Activated CD4-positive, CD25-positive, alpha-beta regulatory T cell treated with anti-CD3 and anti-CD28 coated beads, Interleukin-2, amount 50 U/mL, for 16 hours (primary cell): ENCODE measurements around the gene HDGFL3.

ENCODE experiments used
- DNase-seq: peaks from one replicate; pipeline ENCODE4 v3.0.0-alpha.2; 2020; ENCODE audit warnings: low read depth, low spot score

HDGFL3 gene

DNA sequence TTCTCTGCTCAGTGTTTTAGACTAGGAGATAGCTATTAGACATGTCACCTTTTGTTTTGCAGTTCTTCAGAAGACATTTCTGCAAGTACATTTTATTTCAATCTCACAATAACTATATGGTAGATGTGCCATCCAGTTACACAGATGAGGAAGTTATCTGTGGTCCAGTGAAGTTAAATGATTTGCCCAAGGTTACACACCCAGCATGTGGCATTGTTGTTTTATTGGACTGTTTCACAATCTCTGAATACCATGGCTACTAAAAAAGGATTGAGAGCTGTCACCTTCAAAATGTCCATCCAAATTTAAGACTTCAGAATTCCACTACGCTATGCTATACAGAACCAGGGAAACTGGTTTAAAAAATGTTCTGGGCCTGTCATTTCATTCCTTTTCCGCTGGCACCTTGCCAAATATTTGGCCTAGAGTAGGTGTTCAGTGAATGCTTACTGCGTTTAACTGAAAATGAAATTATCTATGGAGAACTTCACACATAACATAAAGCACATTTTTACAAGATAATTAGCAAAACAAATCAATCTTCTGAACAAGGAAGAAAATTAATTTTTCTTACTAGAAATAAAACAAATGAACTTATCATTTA lies 80.0 kb downstream of the HDGFL3 start:
- no peak for DNase-seq

DNA sequence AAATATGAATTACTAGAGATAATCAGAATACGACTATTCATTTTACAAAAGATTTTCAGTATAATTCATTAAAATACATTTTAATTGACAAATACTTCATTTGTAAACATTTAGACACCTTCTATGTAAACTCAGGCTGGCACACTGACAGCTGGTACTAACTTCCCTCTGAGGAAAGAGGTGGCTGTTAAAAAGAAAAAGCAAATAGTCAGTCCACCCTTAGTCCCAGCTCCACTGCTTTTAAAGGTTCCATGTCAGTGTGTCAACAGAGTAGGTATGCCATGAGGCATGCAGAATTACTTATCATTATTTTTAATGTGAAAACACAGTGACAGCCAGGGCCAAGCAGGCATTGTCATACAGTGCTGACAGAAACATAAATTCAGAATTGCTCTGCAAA lies 84.1 kb downstream of the HDGFL3 start:
- DNase-seq: no peak

DNA sequence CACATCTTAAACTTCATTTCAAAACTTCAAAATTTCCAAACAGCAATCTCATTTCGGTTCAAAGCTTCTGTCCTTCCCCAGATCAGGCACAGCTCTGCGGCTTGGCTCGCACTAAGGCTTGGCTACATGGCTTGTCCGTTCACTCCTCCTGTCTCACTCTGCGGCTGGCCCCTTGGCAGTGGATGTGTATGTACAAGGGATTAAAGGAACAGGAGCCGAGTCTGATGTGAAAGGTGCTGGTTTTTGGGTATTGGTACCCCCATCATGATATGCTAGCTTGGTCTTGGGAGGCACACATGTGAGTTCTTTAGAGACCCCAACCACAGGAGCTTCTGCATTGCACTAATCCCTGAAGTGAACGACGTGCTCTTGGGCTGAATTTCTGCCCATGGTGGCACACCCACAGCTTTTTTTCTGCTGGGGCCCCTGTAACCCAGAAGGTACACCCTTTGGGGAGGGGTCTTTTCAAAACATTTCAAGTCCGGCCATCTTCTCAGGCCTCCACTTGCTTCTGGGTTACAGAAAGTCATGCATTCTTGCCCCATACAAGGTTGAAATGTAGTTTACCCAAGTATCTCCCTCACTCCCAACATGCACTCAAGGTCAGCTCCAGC lies 87.5 kb downstream of the HDGFL3 start:
- no peak for DNase-seq

DNA sequence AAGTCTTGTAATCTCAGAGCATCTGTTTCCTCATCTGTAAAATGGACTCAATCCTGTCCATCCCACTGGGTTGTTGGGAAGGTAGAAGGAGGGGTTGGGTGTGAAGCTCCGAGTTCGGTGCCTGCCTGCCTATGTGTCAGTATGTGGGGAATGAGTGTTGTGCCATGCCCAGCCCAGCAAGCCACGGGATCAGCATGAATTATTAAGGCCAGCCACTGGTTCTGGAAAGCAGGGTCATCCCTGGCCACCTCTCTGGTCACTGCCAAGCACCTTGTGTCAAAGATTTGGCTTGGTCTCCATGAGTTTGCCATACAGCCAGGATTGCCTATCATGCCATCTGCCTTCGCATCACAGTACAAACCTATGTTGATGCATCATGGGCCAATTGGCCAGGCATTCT lies 88.7 kb downstream of the HDGFL3 start:
- DNase-seq: no peak

DNA sequence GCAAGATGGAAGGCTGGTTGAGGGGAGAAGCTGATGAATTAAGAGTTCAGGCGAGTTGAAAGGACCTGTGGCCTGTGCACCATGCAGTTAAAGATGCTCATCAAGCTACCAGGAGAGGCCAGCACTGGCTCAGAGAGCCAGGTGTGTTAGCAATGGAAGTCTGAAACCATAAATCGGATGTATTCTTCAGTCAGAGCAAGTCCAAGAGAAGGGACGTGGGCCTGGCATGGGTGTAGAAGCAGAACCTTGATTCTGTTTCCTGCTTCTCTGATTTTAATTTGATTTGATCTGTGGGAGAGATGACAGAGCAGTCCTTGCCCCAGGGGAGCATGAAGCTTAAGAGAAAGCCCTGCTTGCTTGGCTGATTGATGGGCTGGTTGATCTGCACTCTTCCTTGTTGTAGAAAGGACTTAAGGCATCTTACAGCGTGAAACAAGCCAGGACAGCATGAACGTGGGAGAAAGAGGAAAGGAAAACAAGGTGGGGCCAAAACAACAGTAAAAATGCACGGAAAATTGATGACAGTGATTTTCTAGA lies 89.3 kb downstream of the HDGFL3 start:
- DNase-seq: no peak

DNA sequence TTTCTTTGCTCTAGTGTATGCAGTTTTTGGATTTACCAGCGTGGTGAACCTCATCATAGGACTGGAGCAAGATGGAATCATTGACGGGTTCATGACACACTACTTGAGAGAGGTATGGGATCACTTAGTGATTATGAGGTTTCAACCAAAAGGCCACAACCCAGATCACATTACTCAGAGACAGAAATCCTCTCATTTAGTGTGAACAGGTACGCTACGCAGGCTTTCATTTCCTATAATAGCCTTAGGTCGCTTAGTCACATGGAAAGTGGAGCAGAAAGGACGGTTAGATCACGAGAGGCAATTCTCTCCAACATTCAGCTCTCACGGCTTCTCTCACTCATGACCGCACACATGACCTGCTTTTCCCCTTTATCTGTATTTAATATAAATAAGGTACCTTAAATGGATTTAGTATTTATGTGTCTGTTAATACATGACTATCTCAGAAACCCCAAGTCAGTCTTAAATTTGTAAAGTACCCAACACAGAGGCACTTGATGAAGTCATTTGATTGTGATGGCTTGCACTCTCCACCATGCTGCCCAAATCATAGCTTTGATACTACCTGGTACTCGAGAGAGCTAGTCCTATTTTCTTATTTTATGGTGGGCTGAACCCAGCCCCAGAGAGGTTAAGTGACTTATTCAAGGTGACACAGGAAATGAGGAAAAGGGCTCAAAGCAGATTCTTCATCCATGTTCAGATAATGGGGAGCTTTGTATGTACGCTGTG lies 91.6 kb downstream of the HDGFL3 start:
- DNase-seq: no peak

DNA sequence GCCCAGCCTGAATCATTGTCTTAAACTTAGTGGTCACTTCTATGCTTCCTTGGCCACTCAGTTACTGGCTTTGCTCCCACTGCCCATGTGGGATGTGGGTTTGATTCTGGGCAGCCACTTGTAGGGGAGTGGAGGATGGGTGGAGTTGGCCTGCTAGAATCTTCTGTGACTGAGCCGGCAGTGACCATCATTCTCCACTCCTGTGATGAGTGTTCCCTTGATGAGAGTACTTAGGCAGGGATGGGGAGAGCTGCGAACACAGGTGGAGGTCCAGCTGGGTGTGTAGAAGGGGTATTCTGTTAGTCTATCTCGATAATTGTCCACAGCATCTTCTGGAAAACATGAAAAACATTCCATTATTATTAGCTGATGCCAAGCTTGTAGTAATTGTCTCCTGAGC lies 92.2 kb downstream of the HDGFL3 start:
- no peak for DNase-seq

DNA sequence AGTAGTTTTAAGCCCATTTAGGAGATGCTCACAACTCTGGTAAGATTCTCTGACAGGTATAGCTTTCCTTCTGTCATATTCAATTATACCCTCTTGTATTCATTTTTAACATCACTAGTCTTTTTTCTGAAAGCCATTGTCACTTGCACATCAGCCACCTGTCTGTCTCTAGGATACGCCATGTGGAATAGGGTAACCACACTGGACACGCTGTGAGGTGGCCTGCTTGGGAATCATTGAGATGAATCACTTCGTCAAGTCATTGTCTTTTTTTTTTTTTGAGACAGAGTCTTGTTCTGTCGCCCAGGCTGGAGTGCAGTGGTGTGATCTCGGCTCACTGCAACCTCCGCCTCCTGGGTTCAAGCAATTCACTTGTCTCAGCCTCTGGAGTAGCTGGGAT lies 92.8 kb downstream of the HDGFL3 start:
- no peak for DNase-seq

DNA sequence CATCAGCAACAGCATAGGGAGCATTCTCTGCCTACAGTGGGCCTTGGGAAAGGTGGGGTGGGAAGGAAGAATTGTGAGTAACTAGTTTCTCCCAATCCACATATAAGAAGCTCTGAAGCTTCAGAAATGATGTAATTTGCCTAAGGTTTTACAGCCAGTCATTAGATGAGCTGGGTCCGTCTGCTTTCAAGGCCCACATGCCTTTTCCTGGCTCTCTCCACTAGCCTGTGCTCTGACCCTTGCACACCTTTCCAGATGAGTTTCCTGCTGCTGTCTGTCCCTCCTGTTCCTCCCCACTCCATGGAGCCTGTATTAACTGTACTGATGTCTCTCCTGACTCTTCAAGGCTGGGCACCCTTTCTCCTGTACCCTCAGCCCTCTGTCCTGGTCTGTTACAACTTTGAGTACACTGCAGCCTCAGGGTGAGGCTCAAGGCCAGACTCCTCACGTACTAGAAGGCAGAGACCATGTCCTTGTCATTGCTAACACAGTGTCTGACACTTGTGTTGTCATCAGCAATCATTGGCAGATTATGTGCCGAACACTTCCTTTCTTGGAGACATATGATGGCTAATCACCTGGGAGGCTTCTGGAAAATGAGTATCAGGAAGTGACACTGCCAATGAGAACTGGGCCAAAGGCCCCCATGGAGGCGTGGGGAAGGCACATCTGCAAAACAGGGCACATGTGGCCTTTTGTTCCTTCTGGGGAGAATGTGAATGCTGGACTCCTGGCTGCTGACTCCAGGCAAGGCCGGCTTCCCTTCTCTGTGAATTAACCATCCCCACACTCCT lies 93.5 kb downstream of the HDGFL3 start:
- DNase-seq: no peak

DNA sequence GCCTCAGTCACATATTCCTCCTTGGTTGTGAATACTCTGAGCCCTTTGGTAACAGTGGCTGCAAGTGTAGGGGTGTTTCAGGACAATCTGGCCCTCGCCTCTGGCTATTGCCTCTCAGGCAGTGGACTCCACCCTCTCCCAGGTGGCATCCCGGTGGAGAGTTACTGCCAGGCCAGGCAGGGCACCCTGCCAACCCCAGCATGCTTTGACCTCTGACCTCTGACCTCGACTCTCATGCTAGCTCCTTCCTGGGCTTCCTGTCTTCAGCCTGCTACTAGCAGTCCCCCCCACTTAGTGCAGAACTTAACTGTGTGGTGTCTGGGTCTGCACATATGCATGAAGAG lies 94.7 kb downstream of the HDGFL3 start:
- DNase-seq: no peak

DNA sequence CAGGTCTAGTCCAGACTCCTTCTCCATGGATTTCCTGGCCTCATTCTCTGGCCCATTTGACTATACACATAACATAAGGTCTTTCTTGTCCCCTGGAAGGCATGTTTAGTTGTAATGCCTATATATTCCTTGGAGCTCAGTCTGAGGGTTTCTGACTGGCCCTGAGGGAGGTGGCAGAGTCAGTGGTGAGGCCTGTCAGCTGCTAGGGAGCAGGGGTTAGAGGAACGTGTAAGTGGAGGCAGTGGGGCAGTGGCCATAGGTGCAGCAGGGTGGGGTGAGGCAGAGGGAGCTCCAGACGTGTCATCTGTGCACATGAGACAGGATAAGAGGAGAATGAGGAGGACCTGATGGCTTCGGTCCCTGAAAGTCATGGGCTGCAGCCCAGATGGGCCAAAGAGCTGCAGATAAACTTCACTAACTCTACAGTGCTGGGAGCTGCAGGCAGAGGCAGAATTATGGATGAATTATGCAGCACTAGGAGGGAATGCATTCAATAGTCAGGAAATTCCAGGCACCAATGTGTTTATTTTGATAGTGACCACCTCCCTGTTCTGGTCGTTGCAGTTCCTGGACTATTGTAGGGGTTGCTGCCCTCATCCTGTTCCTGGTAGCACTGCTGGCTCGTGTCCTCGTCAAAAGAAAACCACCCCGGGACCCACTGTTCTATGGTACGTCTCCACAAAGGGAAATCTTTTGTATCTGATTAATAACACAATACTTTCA lies 95.2 kb downstream of the HDGFL3 start:
- no peak for DNase-seq

DNA sequence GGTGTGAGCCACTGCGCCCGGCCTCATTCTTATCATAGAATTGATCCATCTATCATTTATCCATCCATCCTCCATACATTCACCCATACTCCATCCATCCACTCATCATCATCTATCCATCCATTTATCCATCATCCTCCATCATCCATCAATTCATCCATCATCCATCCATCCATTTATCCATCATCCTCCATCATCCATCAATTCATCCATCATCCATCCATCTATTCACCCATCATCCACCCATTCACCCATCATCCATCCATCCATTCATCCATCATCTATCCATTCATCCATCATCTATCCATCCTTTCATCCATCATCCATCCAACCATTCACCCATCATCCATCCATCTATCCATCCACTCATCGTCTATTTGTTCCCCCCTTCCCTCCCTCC lies 96.5 kb downstream of the HDGFL3 start:
- no peak for DNase-seq

DNA sequence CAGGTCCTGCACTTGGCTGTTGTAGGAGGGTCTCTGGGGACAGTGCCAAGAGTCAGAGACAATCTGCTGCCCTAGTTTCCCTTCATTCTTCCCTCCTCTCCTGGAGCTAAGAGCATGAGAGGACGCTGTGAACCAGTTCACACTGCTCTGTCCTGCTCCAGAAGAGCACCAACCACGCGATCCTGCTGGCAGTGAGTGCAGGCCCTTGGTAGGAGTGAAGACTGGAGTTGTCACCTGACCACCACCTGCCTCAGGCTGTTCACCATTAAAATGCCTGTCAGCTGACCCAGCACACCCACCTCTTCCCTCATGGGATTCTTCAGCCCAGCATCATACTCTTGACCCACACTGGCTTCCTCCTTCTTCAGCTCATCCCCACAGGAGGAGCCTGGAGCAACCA lies 97.2 kb downstream of the HDGFL3 start:
- DNase-seq: no peak

DNA sequence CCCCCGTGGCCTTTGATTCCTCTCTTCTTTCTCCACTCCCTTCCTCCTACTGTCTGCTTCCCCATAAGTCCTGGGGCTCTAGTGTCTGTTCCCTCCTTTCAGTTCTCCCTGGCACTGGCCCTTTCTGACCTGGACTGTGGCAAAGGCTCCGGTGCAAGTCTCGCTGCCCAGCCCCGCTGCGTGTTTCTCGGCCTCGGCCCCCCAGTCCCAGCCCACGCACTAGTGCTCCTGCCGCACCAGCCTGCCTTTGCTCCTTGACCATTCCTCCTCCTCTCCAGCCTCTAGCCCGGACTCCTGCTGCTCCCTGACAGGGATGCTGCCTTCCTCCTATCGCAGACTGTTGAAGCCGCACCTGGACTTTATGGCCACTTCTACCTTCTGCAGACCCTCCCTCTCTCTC lies 98.1 kb downstream of the HDGFL3 start:
- DNase-seq: no peak

DNA sequence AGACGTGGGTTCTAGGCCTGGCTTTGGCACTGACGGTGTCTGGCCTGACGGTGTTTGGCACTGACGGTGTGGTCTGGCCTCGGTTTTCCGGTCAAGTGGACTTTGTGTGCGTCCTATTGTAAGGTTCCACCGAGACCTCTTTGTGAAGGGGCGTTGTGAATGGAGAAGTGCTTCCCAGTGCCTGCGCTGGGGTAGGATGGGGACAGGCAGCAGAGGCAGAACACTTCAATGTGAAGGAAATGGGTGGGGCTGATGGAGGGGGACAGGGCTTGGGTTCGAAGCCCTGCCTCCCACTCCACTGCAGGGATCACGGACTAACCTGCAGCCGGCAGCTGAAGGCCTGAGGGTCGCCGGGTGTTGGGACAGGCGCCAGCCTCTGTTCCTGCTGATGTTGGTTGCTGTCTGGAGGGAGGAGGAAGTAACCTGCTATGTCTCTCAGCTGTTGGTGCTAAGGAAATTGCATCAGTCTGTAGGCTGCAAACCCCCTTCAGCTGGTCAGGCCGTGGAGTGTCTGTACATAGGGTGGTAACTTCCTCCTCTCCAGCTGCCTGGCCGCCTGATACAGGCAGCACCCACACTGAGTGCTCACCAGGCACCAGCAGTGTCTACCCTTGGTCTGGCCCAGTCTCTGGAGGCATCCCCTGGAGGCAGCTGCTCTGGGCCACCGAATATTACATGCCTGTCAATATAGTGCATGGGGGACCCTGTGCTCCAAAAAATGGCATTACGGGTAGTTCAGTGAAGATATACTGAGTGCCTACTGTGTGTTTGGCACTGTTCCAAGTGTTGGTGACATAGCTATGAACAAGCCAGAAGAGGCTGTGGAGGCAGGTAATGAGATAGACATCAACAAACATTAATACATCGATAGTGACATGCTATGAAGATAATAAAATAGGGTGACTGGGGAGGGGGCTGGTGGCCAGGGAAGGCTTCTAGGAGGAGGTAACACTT lies 99.1 kb downstream of the HDGFL3 start:
- no peak for DNase-seq

DNA sequence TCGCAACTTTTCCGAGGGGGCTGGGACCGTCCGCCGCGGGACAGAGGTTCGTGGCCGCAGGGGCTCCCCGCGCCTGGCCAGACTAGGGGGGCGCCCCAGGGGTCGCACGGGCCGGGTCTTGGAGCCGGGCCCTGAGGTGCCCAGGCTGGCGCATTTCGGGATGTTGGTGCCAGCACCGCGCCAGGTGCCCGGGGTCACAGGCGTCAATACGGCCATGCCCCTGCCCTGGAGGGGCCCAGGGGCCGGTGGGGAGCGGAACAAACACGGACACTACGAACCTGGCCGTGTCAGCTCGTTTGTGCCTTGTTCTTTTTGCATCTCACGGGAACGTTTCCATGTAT lies 99.8 kb downstream of the HDGFL3 start:
- DNase-seq: no peak

DNA sequence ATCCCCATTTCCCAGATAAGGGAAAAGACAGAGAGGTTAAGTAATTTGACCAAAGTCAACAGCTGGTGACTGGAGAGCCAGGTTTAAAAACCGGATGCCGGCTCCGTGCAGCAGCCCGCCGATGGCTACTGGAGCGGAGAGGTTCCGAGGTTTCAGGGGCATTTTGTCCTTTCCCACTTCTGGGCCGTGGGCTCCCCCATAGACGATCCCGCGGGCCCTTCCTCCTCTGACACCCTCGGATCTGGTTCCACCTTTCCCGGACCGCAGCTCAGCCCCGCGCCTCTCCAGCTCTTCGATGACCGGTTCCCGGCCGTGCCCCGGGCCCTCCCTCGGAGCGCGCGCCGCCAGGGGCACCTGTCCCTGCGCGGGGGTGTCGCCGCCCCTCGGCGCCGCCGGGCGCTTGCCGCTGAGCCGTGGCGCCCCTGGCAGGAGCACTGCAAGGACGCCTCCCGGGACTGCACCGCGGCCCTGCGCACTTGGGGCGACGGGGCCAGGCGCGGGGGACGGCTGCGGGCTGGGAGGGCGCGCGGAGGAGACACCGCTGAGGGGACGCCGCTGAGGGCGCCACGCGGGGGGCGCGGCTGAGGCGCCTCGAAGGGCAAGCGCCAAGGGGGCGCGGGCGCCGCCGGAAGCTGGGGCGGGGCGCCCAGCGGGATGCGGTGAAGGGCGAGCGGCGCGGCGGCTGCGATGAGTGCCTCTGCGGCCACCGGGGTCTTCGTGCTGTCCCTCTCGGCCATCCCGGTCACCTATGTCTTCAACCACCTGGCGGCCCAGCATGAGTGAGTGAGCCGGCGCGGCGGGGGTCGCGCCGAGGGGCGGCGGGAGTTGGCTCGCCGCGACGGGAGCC lies 100.4 kb downstream of the HDGFL3 start, which contains the start of gene TM6SF1:
Gene TM6SF1 (plus strand): TSS at position 652 of the 847 bp plus-strand sequence. CDS start 36 bp downstream, at position 688.
- DNase-seq: no peak

DNA sequence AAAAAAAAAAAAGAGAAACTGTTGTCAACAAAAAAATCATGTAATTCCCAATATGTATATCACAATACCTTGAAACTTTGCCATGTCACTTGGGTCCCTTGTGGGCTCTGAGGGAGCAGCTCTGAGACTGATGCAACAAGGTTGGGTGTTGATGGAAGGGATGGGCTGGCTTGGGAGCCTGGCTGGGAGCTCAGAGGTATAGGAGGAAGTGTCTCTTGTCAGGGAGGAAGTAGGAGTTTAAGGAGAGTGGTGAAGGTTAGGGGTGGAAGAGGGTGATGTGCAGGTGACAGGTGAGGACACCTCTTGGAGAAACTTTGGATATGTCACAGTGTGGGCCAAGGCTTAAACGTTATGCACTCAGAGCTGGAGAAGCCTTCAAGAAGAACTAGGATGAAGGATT lies 102.2 kb downstream of the HDGFL3 start:
- DNase-seq: no peak

DNA sequence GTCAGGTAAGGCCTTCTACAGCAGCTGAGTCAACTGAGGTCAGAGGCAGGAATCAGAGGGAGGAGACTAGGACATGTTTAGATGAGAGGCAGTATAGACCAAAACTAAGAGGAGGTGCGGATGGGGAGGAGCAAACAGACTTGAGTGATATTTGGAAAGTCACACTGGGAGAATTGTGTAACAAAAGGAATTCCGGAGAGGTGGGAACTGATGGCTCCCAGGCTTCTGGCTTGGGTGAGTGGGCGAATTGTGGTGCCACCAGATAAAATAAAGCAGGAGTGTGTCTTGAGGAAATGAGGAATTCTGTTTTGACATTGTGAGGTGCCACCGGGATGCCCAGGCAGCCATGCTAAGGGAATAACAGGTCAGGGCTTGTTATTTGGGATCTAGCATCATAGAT lies 103.5 kb downstream of the HDGFL3 start:
- no peak for DNase-seq

DNA sequence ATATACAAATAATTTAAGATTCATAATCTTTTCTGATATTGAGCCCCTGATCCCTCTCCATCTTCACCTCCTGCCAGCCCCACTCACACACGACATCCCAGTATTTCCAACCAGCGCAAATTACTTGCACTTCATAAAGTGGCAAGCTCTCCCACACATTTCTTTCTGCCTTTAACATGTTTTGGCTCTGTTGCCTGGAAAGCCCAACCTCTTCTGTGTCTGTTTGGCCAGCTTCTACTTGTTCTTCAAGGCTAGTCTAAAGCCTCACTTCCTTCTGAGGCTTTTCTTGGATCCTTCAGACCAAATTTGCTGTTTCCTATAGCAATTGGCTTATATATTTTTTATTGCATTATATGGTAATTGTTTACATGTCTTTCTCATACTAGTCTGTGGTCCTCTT lies 105.3 kb downstream of the HDGFL3 start:
- no peak for DNase-seq
